Naive thymus-derived CD4-positive, alpha-beta T cell (primary cell): ENCODE results near the gene EBF3. TPM values are rescaled to one million over a fixed set of nuclear protein-coding genes. Genes with fewer than 3 reads are reported as not detected.

Source experiments
- ATAC-seq: fragments of 150-1000 bp; cut with Tn5 transposase; 2 replicates; pipeline ENCODE4 v1.10.0; 2021; ENCODE audit warnings: mild to moderate bottlenecking, moderate library complexity
- CTCF ChIA-PET: fragments of 350-600 bp; sonication (Branson Sonifier 250); formaldehyde crosslinking; loops from one replicate; lab custom pipeline; 2021; ENCODE audit warnings: antibody characterized with exemption; lab: Charles Lee
- POLR2A ChIA-PET: fragments of 350-600 bp; sonication (Branson Sonifier 250); formaldehyde crosslinking; loops from one replicate; lab custom pipeline; 2021; ENCODE audit warnings: antibody characterized with exemption, inconsistent platforms; lab: Charles Lee
- DNase-seq, 9 donors: peaks; one replicate each; pipeline versions ENCODE4 v3.0.0 to v3.0.0-alpha.2; 2020 to 2022; ENCODE audit warnings: mixed read lengths in 1 of 9
- H3K27ac ChIP-seq: one replicate; pipeline ENCODE4 v1.7.0; 2013; ENCODE audit warnings: mild to moderate bottlenecking, low read depth, low read length, moderate library complexity
- H3K27me3 ChIP-seq, 2 donors: one replicate each; pipeline ENCODE4 v1.7.0; 2013; ENCODE audit warnings: low read length in 2 of 2, mild to moderate bottlenecking in 2 of 2, moderate library complexity in 2 of 2; ENCODE audit not compliant: control insufficient read depth in 2 of 2, insufficient read depth in 2 of 2
- H3K36me3 ChIP-seq, 3 experiments: 1 replicate in 2 of 3; 2 replicates in 1 of 3; pipeline ENCODE4 v1.7.0; 2013; ENCODE audit warnings: low read length in 3 of 3, mild to moderate bottlenecking in 3 of 3, moderate library complexity in 1 of 3; ENCODE audit not compliant: insufficient read depth in 3 of 3, control insufficient read depth in 2 of 3
- H3K4me1 ChIP-seq, 2 donors: one replicate each; pipeline ENCODE4 v1.7.0; 2013; ENCODE audit warnings: low read length in 2 of 2, mild to moderate bottlenecking in 2 of 2, moderate library complexity in 1 of 2; ENCODE audit not compliant: control insufficient read depth in 2 of 2, insufficient read depth in 2 of 2
- H3K4me3 ChIP-seq: 2 replicates; pipeline ENCODE4 v1.7.0; 2013; ENCODE audit warnings: mild to moderate bottlenecking, low read length
- H3K9me3 ChIP-seq, 3 experiments: 1 replicate in 2 of 3; 2 replicates in 1 of 3; pipeline ENCODE4 v1.7.0; 2013; ENCODE audit warnings: low read length in 3 of 3; ENCODE audit not compliant: control insufficient read depth in 2 of 3
- H3K27ac Mint-ChIP-seq, 9 donors: one replicate each; pipeline ENCODE4 v1.8.0; 2020 to 2022; ENCODE audit warnings: mixed read lengths in 9 of 9, mild to moderate bottlenecking in 8 of 9, moderate library complexity in 5 of 9, inconsistent platforms in 2 of 9
- H3K27me3 Mint-ChIP-seq, 5 donors: one replicate each; pipeline ENCODE4 v1.8.0; 2021 to 2022; ENCODE audit warnings: mixed read lengths in 5 of 5, mild to moderate bottlenecking in 1 of 5
- H3K36me3 Mint-ChIP-seq, 5 donors: one replicate each; pipeline ENCODE4 v1.8.0; 2020 to 2022; ENCODE audit warnings: mixed read lengths in 5 of 5, mild to moderate bottlenecking in 3 of 5, inconsistent platforms in 1 of 5
- H3K4me1 Mint-ChIP-seq, 7 donors: one replicate each; pipeline ENCODE4 v1.8.0; 2020 to 2022; ENCODE audit warnings: mixed read lengths in 7 of 7, mild to moderate bottlenecking in 3 of 7, inconsistent platforms in 1 of 7
- H3K4me3 Mint-ChIP-seq, 10 donors: one replicate each; pipeline ENCODE4 v1.8.0; 2020 to 2022; ENCODE audit warnings: mild to moderate bottlenecking in 10 of 10, mixed read lengths in 10 of 10, moderate library complexity in 6 of 10, inconsistent platforms in 2 of 10
- H3K9me3 Mint-ChIP-seq, 11 donors: one replicate each; pipeline ENCODE4 v1.8.0; 2020 to 2022; ENCODE audit warnings: mixed read lengths in 11 of 11, mild to moderate bottlenecking in 4 of 11, inconsistent platforms in 1 of 11, moderate library complexity in 1 of 11
- intact Hi-C, 2 donors: fragments of 100-400 bp; cut with micrococcal nuclease; formaldehyde crosslinking; loops; one replicate each; pipeline ENCODE4 v1.15.1; 2023
- polyA plus RNA-seq, 2 donors: library from polyadenylated mRNA; unstranded; fragments of 300-500 nt; fragmentation: Illumina TruSeq; gene quantifications; one replicate each; pipeline ENCODE4 v1.2.3, GENCODE V29; 2021
- total RNA-seq, 6 experiments: library from RNA in 5 of 6; stranded (reverse) in 5 of 6; gene quantifications; 1 replicate in 5 of 6; 2 replicates in 1 of 6; pipeline ENCODE4 v1.2.3 and lab custom pipeline; 2021 to 2026

The EBF3 gene
- total and polyA plus RNA-seq, 7 experiments from 2014 or later, result not detected

DNA sequence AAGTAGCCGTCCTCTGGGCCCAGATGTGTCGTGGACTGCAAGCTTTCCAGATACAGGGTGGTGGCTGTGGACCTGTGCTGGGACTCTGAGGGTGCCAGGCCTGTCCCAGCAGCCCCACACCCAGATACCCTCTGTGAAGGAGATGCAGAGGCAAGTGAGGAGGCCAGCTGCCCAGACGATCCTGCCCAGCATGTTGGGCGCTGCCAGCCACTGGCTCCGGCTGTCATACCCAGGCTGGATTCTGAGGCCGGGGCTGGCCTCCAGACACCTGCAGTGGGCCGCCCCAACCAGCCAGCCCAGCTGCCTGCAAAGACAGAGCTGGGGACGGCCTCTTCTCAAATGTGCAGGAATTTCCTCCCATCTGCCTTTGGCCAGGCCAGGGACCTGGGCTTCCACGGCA lies 39.1 kb upstream of the EBF3 start:
- ChIA-PET CTCF (no interaction called here), POLR2A (no interaction called here)
- Histone ChIP-seq H3K4me3 (no peak overlapping the region), H3K4me1 (no peaks in the 10 kb centered on the region), H3K27me3 (no peaks in the 10 kb centered on the region), H3K27ac (no peak overlapping the region), H3K9me3 (no peaks in the 10 kb centered on the region), H3K36me3 (no peaks in the 10 kb centered on the region)
- intact Hi-C loops, result no loop called here
- no peak for ATAC-seq
- H3K27ac Mint-ChIP-seq, result no peak overlapping the region
- no peak overlapping the region for H3K4me3 Mint-ChIP-seq
- peaks cover 0 to 25% (median 9%) of the 10 kb centered on the region in 11 donors for H3K9me3 Mint-ChIP-seq
- H3K36me3 Mint-ChIP-seq, result peaks cover 0 to 4% (median 0%) of the 10 kb centered on the region in 5 donors
- no peaks in the 10 kb centered on the region for H3K4me1 Mint-ChIP-seq
- DNase-seq, result no peak
- peaks cover 7 to 47% (median 36%) of the 10 kb centered on the region in 5 donors for H3K27me3 Mint-ChIP-seq

DNA sequence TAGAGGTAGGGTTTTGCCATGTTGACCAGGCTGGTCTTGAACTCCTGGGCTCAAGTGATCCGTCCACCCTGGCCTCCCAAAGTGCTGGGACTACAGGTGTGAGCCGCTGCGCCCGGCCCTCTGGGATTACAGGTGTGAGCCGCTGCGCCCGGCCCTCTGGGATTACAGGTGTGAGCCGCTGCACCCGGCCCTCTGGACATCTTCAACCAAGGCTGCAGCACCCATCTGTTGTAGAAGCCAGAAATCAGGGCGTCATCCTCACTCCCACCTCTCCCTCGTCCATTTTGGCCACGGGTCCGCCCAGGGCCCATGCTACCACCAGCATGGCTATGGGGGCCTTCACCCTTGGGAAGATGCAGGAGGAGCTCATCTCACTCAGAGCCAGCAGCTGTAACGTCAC lies 38.5 kb upstream of the EBF3 start:
- Histone ChIP-seq H3K36me3 (no peaks in the 10 kb centered on the region), H3K4me1 (no peaks in the 10 kb centered on the region), H3K4me3 (no peak overlapping the region), H3K27ac (no peak overlapping the region), H3K27me3 (no peaks in the 10 kb centered on the region), H3K9me3 (no peaks in the 10 kb centered on the region)
- Mint-ChIP-seq H3K4me1 (no peaks in the 10 kb centered on the region), H3K27me3 (peaks cover 8 to 50% (median 38%) of the 10 kb centered on the region in 5 donors), H3K36me3 (peaks cover 0 to 4% (median 0%) of the 10 kb centered on the region in 5 donors), H3K9me3 (peaks cover 0 to 30% (median 9%) of the 10 kb centered on the region in 11 donors), H3K27ac (no peak overlapping the region), H3K4me3 (no peak overlapping the region)
- ChIA-PET POLR2A (no interaction called here), CTCF (no interaction called here)
- DNase-seq (no peak), ATAC-seq (no peak)
- intact Hi-C loops, result no loop called here

DNA sequence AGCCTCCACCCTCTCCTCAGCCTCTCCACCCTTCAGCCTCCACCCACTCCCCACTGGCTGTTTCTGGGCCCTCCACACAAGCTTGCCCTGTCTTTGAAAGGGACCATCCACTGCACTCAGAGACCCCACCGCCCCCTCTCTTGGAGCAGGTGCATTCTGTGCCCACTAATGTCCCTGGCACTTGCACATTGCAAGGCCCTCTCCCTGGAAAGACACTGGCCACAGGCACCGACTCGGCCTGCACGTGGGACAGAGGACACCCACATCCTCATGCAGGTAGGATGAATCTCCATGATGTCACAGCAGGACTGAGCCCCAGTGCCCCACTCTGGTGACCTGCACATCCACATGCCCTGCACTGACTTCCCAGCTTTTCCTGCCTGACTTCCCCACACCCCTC lies 36.8 kb upstream of the EBF3 start:
- H3K4me1 Mint-ChIP-seq, result no peaks in the 10 kb centered on the region
- no peak overlapping the region for H3K27ac Mint-ChIP-seq
- peaks cover 0 to 4% (median 0%) of the 10 kb centered on the region in 5 donors for H3K36me3 Mint-ChIP-seq
- H3K9me3 ChIP-seq, result no peaks in the 10 kb centered on the region
- DNase-seq (no peak), ATAC-seq (no peak)
- H3K27me3 ChIP-seq, result no peaks in the 10 kb centered on the region
- POLR2A ChIA-PET, result no interaction called here
- H3K27me3 Mint-ChIP-seq, result peaks cover 16 to 48% (median 31%) of the 10 kb centered on the region in 5 donors
- no peaks in the 10 kb centered on the region for H3K36me3 ChIP-seq
- H3K27ac ChIP-seq, result no peak overlapping the region
- H3K4me3 Mint-ChIP-seq, result no peak overlapping the region
- intact Hi-C loops, result no loop called here
- H3K9me3 Mint-ChIP-seq, result peaks cover 0 to 36% (median 9%) of the 10 kb centered on the region in 11 donors
- CTCF ChIA-PET, result no interaction called here
- H3K4me3 ChIP-seq, result no peak overlapping the region
- no peaks in the 10 kb centered on the region for H3K4me1 ChIP-seq

DNA sequence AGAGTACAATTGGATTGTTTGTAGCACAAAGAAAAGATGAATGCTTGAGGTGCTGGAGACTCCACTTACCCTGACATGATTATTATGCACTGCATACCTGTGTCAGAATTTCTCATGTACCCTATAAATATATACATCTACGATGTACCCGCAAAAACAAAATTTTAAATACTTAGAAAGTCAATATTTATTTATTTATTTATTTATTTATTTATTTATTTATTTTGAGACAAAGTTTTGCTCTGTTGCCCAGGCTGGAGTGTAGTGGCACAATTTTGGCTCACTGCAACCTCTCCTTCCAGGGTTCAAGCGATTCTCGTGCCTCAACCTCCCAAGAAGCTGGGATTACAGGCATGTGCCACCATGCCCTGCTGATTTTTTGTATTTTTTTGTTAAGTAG lies 35.1 kb upstream of the EBF3 start:
- ChIA-PET CTCF (no interaction called here), POLR2A (no interaction called here)
- Histone ChIP-seq H3K27ac (no peak overlapping the region), H3K9me3 (no peaks in the 10 kb centered on the region), H3K4me1 (no peaks in the 10 kb centered on the region), H3K4me3 (no peak overlapping the region), H3K36me3 (no peaks in the 10 kb centered on the region), H3K27me3 (no peaks in the 10 kb centered on the region)
- Mint-ChIP-seq H3K27me3 (peaks cover 23 to 48% (median 33%) of the 10 kb centered on the region in 5 donors), H3K27ac (no peak overlapping the region), H3K4me3 (no peak overlapping the region), H3K9me3 (peaks cover 0 to 31% (median 11%) of the 10 kb centered on the region in 11 donors), H3K36me3 (peaks cover 0 to 4% (median 0%) of the 10 kb centered on the region in 5 donors), H3K4me1 (no peaks in the 10 kb centered on the region)
- intact Hi-C loops, result no loop called here
- no peak for DNase-seq
- ATAC-seq, result no peak

DNA sequence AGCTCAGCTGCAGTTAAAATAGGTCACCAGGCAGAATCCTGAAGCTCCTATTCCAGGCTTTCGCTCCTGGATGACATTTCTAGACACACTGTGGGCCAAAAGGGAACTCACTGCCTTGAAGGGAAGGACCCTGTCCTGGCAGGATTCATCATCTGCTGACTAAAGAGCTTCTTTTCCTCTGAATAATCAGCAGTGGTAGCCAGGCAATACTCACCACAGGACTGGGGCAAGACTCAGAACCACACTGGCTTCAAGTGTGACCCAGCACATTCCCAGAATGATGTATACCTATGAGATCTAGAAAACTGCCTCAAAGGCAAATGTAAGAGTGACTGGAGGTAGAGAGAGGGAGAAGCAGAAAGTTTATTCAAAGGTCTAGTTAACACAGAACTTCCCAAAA lies 29.5 kb upstream of the EBF3 start:
- no peak overlapping the region for H3K4me3 ChIP-seq
- H3K4me1 ChIP-seq, result no peaks in the 10 kb centered on the region
- no peak overlapping the region for H3K27ac Mint-ChIP-seq
- H3K4me3 Mint-ChIP-seq, result no peak overlapping the region
- peaks cover 29 to 69% (median 65%) of the 10 kb centered on the region in 5 donors for H3K27me3 Mint-ChIP-seq
- ChIA-PET CTCF (no interaction called here), POLR2A (no interaction called here)
- H3K27ac ChIP-seq, result no peak overlapping the region
- H3K36me3 Mint-ChIP-seq, result peaks cover 0 to 4% (median 0%) of the 10 kb centered on the region in 5 donors
- no peaks in the 10 kb centered on the region for H3K27me3 ChIP-seq
- intact Hi-C loops, result no loop called here
- no peaks in the 10 kb centered on the region for H3K9me3 ChIP-seq
- peaks cover 0 to 65% (median 21%) of the 10 kb centered on the region in 11 donors for H3K9me3 Mint-ChIP-seq
- no peaks in the 10 kb centered on the region for H3K36me3 ChIP-seq
- ATAC-seq, result no peak
- no peaks in the 10 kb centered on the region for H3K4me1 Mint-ChIP-seq
- no peak for DNase-seq

DNA sequence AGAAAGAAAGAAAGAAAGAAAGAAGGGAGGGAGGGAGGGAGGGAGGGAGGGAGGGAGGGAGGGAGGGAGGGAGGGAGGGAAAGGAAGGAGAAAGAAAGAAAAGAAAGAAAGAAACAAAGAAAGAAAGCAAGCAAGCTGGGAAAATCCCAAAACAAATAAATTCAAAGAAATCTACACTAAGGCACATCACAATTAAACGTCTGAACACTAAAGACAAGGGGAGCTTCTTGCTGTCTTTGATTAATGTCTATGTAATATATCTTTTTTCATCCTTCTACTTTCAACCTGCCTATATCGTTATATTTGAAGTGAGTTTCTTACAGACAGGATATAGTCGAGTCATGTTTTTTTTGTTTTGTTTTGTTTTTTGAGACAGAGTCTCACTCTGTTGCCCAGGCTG lies 28.3 kb upstream of the EBF3 start:
- Histone ChIP-seq H3K36me3 (no peaks in the 10 kb centered on the region), H3K27ac (no peak overlapping the region), H3K4me1 (no peaks in the 10 kb centered on the region), H3K27me3 (no peaks in the 10 kb centered on the region), H3K9me3 (no peaks in the 10 kb centered on the region), H3K4me3 (no peak overlapping the region)
- Mint-ChIP-seq H3K27me3 (peaks cover 29 to 71% (median 62%) of the 10 kb centered on the region in 5 donors), H3K36me3 (no peaks in the 10 kb centered on the region), H3K27ac (no peak overlapping the region), H3K9me3 (peaks cover 0 to 61% (median 18%) of the 10 kb centered on the region in 11 donors), H3K4me1 (no peaks in the 10 kb centered on the region), H3K4me3 (no peak overlapping the region)
- DNase-seq, result no peak
- CTCF ChIA-PET, result no interaction called here
- POLR2A ChIA-PET, result no interaction called here
- intact Hi-C loops, result no loop called here
- no peak for ATAC-seq

DNA sequence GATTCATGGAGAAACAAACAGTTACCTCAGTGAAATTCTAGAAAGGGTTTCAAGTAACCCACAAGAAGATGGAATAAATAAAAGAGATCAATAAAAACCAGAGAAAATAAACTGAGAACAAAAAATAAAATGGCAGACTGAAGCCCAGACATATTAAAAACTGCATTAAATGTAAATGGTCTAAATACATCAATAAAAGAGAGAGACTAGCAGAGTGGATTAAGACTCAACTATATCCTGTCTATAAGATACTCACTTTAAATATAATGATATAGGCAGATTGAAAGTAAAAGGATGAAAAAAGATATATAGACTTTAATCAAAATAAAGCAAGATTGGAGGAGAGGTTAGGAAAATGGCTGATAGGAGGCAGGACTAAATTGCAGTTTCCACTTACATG lies 18.8 kb upstream of the EBF3 start:
- peaks cover 0 to 17% (median 0%) of the 10 kb centered on the region in 5 donors for H3K36me3 Mint-ChIP-seq
- H3K9me3 Mint-ChIP-seq, result peaks cover 4 to 67% (median 35%) of the 10 kb centered on the region in 11 donors

More for the DNA sequence above, 18.8 kb upstream of the EBF3 start:
- Mint-ChIP-seq H3K27me3 (peaks cover 2 to 73% (median 72%) of the 10 kb centered on the region in 5 donors), H3K4me3 (no peak overlapping the region), H3K4me1 (peaks cover 0 to 1% (median 0%) of the 10 kb centered on the region in 7 donors), H3K27ac (no peak overlapping the region)
- H3K27ac ChIP-seq, result no peak overlapping the region
- H3K4me3 ChIP-seq, result no peak overlapping the region
- DNase-seq (no peak), ATAC-seq (no peak)
- ChIA-PET POLR2A (no interaction called here), CTCF (no interaction called here)
- H3K27me3 ChIP-seq, result no peaks in the 10 kb centered on the region
- intact Hi-C loops, result no loop called here
- peaks cover 0 to 15% (median 0%) of the 10 kb centered on the region in 3 experiments for H3K9me3 ChIP-seq
- H3K36me3 ChIP-seq, result no peaks in the 10 kb centered on the region
- no peaks in the 10 kb centered on the region for H3K4me1 ChIP-seq
